SK-N-SH (cell line): ENCODE data around the gene WNK1. TPM values are rescaled to one million over a fixed set of nuclear protein-coding genes. Genes with fewer than 3 reads are reported as not detected.

Source experiments
- CTCF ChIA-PET: fragments of 300-600, 350-600 bp; formaldehyde crosslinking; extraction: SDS; loops from one replicate; lab custom pipeline; 2021; lab: Yijun Ruan, JAX
- POLR2A ChIA-PET: fragments of 350-600 bp; sonication (Branson Sonifier 250); formaldehyde crosslinking; extraction: SDS; loops from one replicate; lab custom pipeline; 2020; ENCODE audit warnings: antibody characterized with exemption, inconsistent platforms; lab: Yijun Ruan, JAX
- DNase-seq: peaks from one replicate; pipeline ENCODE4 v3.0.0; 2012
- H2AFZ ChIP-seq: fragments of 200-600 bp; sonication (generic); 2 replicates; pipeline ENCODE4 v1.8.1; 2016; ENCODE audit warnings: antibody characterized with exemption, mild to moderate bottlenecking, low read depth
- H3F3A ChIP-seq: fragments of 200-600 bp; sonication (generic); replicated peaks from 2 replicates; pipeline ENCODE3; 2016; ENCODE audit warnings: antibody characterized with exemption, mild to moderate bottlenecking; ENCODE audit not compliant: insufficient read depth
- H3K27ac ChIP-seq, 2 experiments: fragments of 200-500 bp in 1 of 2; fragments of 200-600 bp in 1 of 2; sonication (Bioruptor generic) in 1 of 2; sonication (generic), shearing (Covaris generic) in 1 of 2; 2 replicates each; pipeline versions ENCODE4 v1.5.1 to v1.6.1; 2014 to 2016; ENCODE audit warnings: low read depth in 2 of 2, inconsistent platforms in 1 of 2, low read length in 1 of 2, mild to moderate bottlenecking in 1 of 2, mixed read lengths in 1 of 2
- H3K27me3 ChIP-seq: fragments of 200-600 bp; sonication (generic), shearing (Covaris generic); 2 replicates; pipeline ENCODE4 v1.6.1; 2016; ENCODE audit warnings: mixed run types; ENCODE audit not compliant: insufficient read depth
- H3K36me3 ChIP-seq, 2 experiments: fragments of 200-500 bp in 1 of 2; fragments of 200-600 bp in 1 of 2; sonication (Bioruptor generic) in 1 of 2; sonication (generic) in 1 of 2; replicated peaks in 1 of 2; 2 replicates each; pipeline versions ENCODE3 to v1.5.1; 2014 to 2016; ENCODE audit warnings: low read length in 1 of 2, mild to moderate bottlenecking in 1 of 2; ENCODE audit not compliant: insufficient read depth in 2 of 2, control insufficient read depth in 1 of 2
- H3K4me1 ChIP-seq, 2 experiments: fragments of 200-500 bp in 1 of 2; fragments of 200-600 bp in 1 of 2; sonication (Bioruptor generic) in 1 of 2; sonication (generic), shearing (Covaris generic) in 1 of 2; 2 replicates each; pipeline versions ENCODE4 v1.5.1 to v1.6.1; 2014 to 2016; ENCODE audit warnings: low read depth in 1 of 2, low read length in 1 of 2, mixed run types in 1 of 2; ENCODE audit not compliant: insufficient read depth in 2 of 2, control insufficient read depth in 1 of 2
- H3K4me2 ChIP-seq: fragments of 200-600 bp; sonication (generic), shearing (Covaris generic); 2 replicates; pipeline ENCODE4 v1.6.1; 2017; ENCODE audit warnings: mixed run types
- H3K4me3 ChIP-seq, 2 experiments: fragments of 200-500 bp in 1 of 2; fragments of 200-600 bp in 1 of 2; sonication (Bioruptor generic) in 1 of 2; sonication (generic), shearing (Covaris generic) in 1 of 2; 2 replicates each; pipeline versions ENCODE4 v1.5.1 to v1.8.1; 2014 to 2016; ENCODE audit warnings: low read depth in 2 of 2, inconsistent platforms in 1 of 2, low read length in 1 of 2, mild to moderate bottlenecking in 1 of 2, mixed read lengths in 1 of 2, moderate library complexity in 1 of 2
- H3K79me2 ChIP-seq: fragments of 200-600 bp; sonication (generic); 2 replicates; pipeline ENCODE4 v1.8.1; 2017; ENCODE audit warnings: mild to moderate bottlenecking; ENCODE audit not compliant: insufficient read depth
- H3K9ac ChIP-seq: fragments of 200-600 bp; sonication (generic); 2 replicates; pipeline ENCODE4 v1.6.1; 2017; ENCODE audit warnings: mixed run types
- H3K9me2 ChIP-seq: fragments of 200-600 bp; sonication (generic); 2 replicates; pipeline ENCODE4 v1.6.1; 2017; ENCODE audit warnings: mixed run types
- H3K9me3 ChIP-seq: fragments of 200-600 bp; sonication (generic); 2 replicates; pipeline ENCODE4 v1.6.1; 2017; ENCODE audit warnings: mixed run types, mild to moderate bottlenecking, moderate library complexity
- H4K20me1 ChIP-seq: fragments of 200-600 bp; sonication (generic); 2 replicates; pipeline ENCODE4 v1.6.1; 2017; ENCODE audit warnings: mild to moderate bottlenecking, mixed run types; ENCODE audit not compliant: insufficient read depth
- CTCF ChIP-seq: fragments of 200-600 bp; sonication (generic); IDR thresholded peaks from 2 replicates; pipeline ENCODE4 v1.6.1; 2017; ENCODE audit warnings: antibody characterized with exemption, mild to moderate bottlenecking, moderate library complexity
- ELF1 ChIP-seq: IDR thresholded peaks from 2 replicates; pipeline ENCODE4 v1.4.0; 2012
- EZH2phosphoT487 ChIP-seq: fragments of 200-600 bp; sonication (generic); IDR thresholded peaks from 2 replicates; pipeline ENCODE4 v1.6.1; 2017; ENCODE audit warnings: low read depth, mixed run types, mild to moderate bottlenecking, antibody characterized with exemption, moderate library complexity, borderline replicate concordance
- FOSL2 ChIP-seq: IDR thresholded peaks from 2 replicates; pipeline ENCODE4 v1.4.0; 2012; ENCODE audit warnings: low read depth, mild to moderate bottlenecking, moderate library complexity, borderline replicate concordance
- JUND ChIP-seq: IDR thresholded peaks from 2 replicates; pipeline ENCODE4 v1.4.0; 2012
- MAX ChIP-seq: IDR thresholded peaks from 2 replicates; pipeline ENCODE4 v1.4.0; 2012; ENCODE audit warnings: low read depth
- NFIC ChIP-seq: IDR thresholded peaks from 2 replicates; pipeline ENCODE4 v1.4.0; 2012; ENCODE audit warnings: borderline replicate concordance
- RCOR1 ChIP-seq: fragments of 150-350 bp; IDR thresholded peaks from 2 replicates; pipeline ENCODE4 v1.6.1; 2017; ENCODE audit warnings: antibody characterized with exemption, low read length
- SMC3 ChIP-seq: IDR thresholded peaks from 2 replicates; pipeline ENCODE4 v1.6.1; 2012; ENCODE audit warnings: low read depth, low read length, improper control_type of control experiment
- TAF1 ChIP-seq: IDR thresholded peaks from 2 replicates; pipeline ENCODE4 v1.6.1; 2012; ENCODE audit warnings: low read depth, mild to moderate bottlenecking, low read length, moderate library complexity, borderline replicate concordance
- USF2 ChIP-seq: fragments of 150-350 bp; IDR thresholded peaks from 2 replicates; pipeline ENCODE4 v1.6.1; 2017; ENCODE audit warnings: antibody characterized with exemption, low read length, low read depth, borderline replicate concordance
- WGBS: methylation state at CpG from one replicate; pipeline ENCODE4 v1.1.6; 2017; ENCODE audit warnings: low lambda C conversion rate; 5-methylcytosine and 5-hydroxymethylcytosine counted together
- polyA plus RNA-seq, 3 experiments: library from polyadenylated mRNA; depleted of rRNA; stranded (reverse); fragments of >200 nt; gene quantifications; 2 replicates each; pipeline ENCODE4 v1.2.3, GENCODE V29; 2012

Gene WNK1
- polyA plus RNA-seq, 1 of the 3 experiments (the other 2 are of a cell fraction), result 30.5 TPM

GRCh38 chr12:851913-852312, 99.5 kb downstream of the WNK1 start:
- Histone ChIP-seq H3K9me3 (no peaks in the 10 kb centered on the region), H3K9ac (peak overlapping the region; percentile 17; the same call in 1 of the 2 replicates), H3K4me2 (peak overlapping the region; percentile 52), H3K4me1 (peaks cover 3 to 42% of the 10 kb centered on the region in 2 experiments; a peak in 3 of 4 replicates), H3K27ac (peak overlapping the region; percentile 73 to 82), H3K9me2 (no peaks in the 10 kb centered on the region), H3K27me3 (no peaks in the 10 kb centered on the region), H3K36me3 (peaks cover 2 to 8% of the 10 kb centered on the region in 2 experiments), H3K4me3 (peak overlapping the region; percentile 3 to 6; a peak in 1 of 4 replicates), H4K20me1 (no peaks in the 10 kb centered on the region), H3F3A (peaks cover 24% of the 10 kb centered on the region), H2AFZ (no peak overlapping the region), H3K79me2 (peaks cover 80% of the 10 kb centered on the region)
- ChIA-PET CTCF (interaction anchor here (1.2 to 2.1 kb wide), 2 partner anchors 35 to 98 kb away, joined by 3 to 6 read pairs; partner anchors contain the start of gene RAD52), POLR2A (no interaction called here)
- 46% methylated on average over 3 of the region's 3 CpGs for WGBS
- no peak for DNase-seq
- TF ChIP-seq RCOR1 (no peak), CTCF (no peak), NFIC (0 out of 2 replicates have a peak, but pooled peaks have one; percentile 24), TAF1 (no peak), MAX (no peak), USF2 (no peak), JUND (peak; percentile 30; the same call in 1 of the 2 replicates), ELF1 (no peak), FOSL2 (peak; percentile 26; the same call in 1 of the 2 replicates), EZH2phosphoT487 (no peak), SMC3 (no peak)

GRCh38 chr12:852864-853263, 100.5 kb downstream of the WNK1 start:
- no peaks in the 10 kb centered on the region for H3K27me3 ChIP-seq
- peaks cover 8 to 10% of the 10 kb centered on the region in 2 experiments for H3K36me3 ChIP-seq
- peaks cover 3 to 47% of the 10 kb centered on the region in 2 experiments; a peak in 3 of 4 replicates for H3K4me1 ChIP-seq
- H3K79me2 ChIP-seq, result peaks cover 70% of the 10 kb centered on the region
- no peak overlapping the region for H3K4me3 ChIP-seq
- H3K27ac ChIP-seq, result peak overlapping the region in 1 of 2 experiments; percentile 82; a peak in 2 of 4 replicates
- H3F3A ChIP-seq, result peaks cover 32% of the 10 kb centered on the region
- H3K9me2 ChIP-seq, result no peaks in the 10 kb centered on the region
- H3K4me2 ChIP-seq, result peak overlapping the region; percentile 52; the same call in 1 of the 2 replicates
- no peaks in the 10 kb centered on the region for H3K9me3 ChIP-seq
- TF ChIP-seq FOSL2, result no peak
- ChIA-PET POLR2A (no interaction called here), CTCF (interaction anchor here (1.2 to 2.1 kb wide), 2 partner anchors 36 to 97 kb away, joined by 3 to 6 read pairs; partner anchors contain the start of gene RAD52)
- no peak overlapping the region for H3K9ac ChIP-seq
- DNase-seq, result no peak
- no peaks in the 10 kb centered on the region for H4K20me1 ChIP-seq
- H2AFZ ChIP-seq, result no peak overlapping the region
